ENCODE measurements around the gene UVSSA. TPM values are rescaled to one million over a fixed set of nuclear protein-coding genes. Genes with fewer than 3 reads are reported as not detected.

The UVSSA gene
- total RNA-seq, 2 experiments from 2014 or later: 22.2 to 22.3 TPM

DNA sequence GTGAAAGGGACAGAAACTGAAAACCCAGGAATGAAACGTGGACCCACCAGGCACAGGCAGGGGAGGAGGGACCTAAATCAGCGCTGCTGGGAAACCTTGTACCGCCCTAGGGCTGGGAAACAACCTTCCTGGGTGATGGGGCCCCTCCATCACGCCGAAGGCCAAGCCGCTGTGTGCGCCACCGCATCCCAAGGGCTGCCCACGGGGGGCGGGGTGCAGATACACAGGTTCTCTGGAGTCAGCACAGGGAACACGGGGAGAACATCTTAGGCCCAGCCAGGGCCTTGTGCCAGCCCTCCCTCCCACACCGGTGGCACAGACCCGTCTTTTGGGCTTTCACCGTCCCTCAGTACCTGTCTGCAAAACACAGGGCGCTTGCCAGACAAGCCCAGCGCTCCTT lies 13.0 kb downstream of the UVSSA start:
- Mint-ChIP-seq H3K4me1 (no peaks in the 10 kb centered on the region), H3K27ac (no peak overlapping the region), H3K9me3 (no peaks in the 10 kb centered on the region), H3K27me3 (no peaks in the 10 kb centered on the region), H3K4me3 (no peak overlapping the region), H3K36me3 (ENCODE audit: low read depth) (no peaks in the 10 kb centered on the region)
- CTCF ChIA-PET: interaction anchor here (1.1 kb wide), 1 partner anchor 152 kb away, joined by 3 read pairs; no protein-coding TSS in a partner anchor
- DNase-seq: no peak
- POLR2A ChIA-PET: no interaction called here

DNA sequence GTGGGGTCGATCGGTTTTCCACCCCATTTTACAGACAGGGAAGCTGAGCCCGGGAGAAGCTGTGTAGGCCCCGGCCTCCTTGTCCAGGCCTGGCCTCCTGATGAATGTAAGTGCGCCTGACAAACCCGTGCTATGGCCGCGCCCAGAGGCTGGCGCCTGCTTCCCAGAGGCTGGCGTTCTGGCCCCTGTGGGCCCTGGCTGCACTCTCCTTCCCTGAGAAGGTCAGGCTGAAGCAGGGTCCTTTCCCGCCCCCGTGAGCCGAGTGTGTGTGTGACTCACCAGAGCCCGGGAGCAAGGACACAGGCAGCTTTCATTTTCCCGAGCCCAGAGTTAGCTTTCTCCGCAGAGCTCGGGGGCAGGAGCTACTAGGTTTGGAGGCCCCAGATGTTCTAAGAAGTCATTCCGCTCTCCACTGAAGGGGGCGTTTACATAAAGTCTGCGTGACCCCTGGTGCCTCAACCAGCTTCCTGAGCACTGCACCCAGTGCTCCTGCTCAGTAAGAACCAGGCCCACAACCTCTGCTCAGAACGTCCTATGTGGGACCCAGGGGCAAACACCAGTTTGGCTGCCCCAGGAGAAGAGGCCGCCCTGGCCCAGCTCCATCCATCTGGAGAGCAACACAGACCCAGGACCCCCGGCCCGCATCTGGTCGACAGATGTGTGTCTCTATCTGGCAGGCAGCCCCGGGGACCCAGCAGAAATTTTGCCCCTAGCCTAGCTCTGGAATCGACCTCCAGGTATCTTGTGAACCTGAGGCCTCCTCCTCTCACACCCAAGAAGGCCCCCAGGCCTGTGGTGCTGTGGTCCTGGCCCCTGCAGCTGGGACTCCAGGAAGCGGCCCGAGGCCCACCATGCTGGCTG lies 13.6 kb downstream of the UVSSA start:
- CTCF ChIA-PET: no interaction called here
- POLR2A ChIA-PET: no interaction called here

DNA sequence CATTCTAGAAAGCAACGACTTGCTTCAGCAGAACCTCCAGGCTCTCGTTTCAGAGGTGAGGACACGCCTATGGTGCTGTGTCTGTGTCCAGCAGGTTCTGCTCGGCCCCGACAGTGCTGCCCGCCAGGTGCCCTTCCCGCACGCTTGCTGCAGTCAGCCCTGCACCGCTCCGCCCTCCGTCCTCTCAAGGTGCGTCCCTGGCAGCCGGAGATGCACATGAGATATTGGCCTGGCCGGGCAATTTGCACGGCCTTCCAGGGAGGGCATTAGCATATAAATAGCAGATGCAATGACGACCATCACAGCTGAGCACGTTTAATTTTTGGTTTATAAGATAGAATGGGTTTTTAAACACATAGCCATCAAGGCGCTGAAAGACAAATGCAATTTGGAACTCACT lies 14.4 kb downstream of the UVSSA start:
- DNase-seq: no peak
- H3K4me3 Mint-ChIP-seq: no peak overlapping the region
- H3K36me3 Mint-ChIP-seq (ENCODE audit: low read depth): no peaks in the 10 kb centered on the region
- no peaks in the 10 kb centered on the region for H3K4me1 Mint-ChIP-seq
- no peaks in the 10 kb centered on the region for H3K27me3 Mint-ChIP-seq
- CTCF ChIA-PET: no interaction called here
- POLR2A ChIA-PET: no interaction called here
- no peaks in the 10 kb centered on the region for H3K9me3 Mint-ChIP-seq
- no peak overlapping the region for H3K27ac Mint-ChIP-seq

More for the DNA sequence above, 13.6 kb downstream of the UVSSA start:
- H3K27ac Mint-ChIP-seq: no peak overlapping the region
- no peak for DNase-seq
- H3K9me3 Mint-ChIP-seq: no peaks in the 10 kb centered on the region
- no peaks in the 10 kb centered on the region for H3K4me1 Mint-ChIP-seq
- H3K4me3 Mint-ChIP-seq: no peak overlapping the region
- H3K27me3 Mint-ChIP-seq: no peaks in the 10 kb centered on the region
- no peaks in the 10 kb centered on the region for H3K36me3 Mint-ChIP-seq (ENCODE audit: low read depth)

DNA sequence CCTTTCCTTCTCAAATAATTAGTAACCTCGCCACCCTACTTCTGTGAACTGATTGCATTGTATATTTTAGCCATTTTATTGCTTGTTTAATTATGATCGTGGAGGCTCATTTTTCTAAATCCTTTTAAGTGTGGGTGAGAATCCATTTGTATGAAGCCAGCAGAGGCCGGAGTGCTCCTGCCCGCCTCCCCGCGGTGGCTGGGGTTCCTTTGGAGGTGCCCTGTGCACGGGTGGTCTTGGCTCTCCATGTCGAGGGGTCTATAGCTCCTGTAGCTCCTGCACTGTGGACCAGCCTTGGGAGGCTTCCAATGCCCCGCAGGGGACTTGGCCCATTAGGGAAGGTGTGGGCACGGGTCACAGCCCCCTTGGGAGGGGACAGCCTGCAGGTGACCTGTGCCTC lies 15.0 kb downstream of the UVSSA start:
- H3K36me3 Mint-ChIP-seq (ENCODE audit: low read depth): no peaks in the 10 kb centered on the region
- POLR2A ChIA-PET: no interaction called here
- no peak for DNase-seq
- no peak overlapping the region for H3K4me3 Mint-ChIP-seq
- no peaks in the 10 kb centered on the region for H3K4me1 Mint-ChIP-seq
- CTCF ChIA-PET: no interaction called here
- no peaks in the 10 kb centered on the region for H3K27me3 Mint-ChIP-seq
- H3K27ac Mint-ChIP-seq: no peak overlapping the region
- H3K9me3 Mint-ChIP-seq: no peaks in the 10 kb centered on the region

DNA sequence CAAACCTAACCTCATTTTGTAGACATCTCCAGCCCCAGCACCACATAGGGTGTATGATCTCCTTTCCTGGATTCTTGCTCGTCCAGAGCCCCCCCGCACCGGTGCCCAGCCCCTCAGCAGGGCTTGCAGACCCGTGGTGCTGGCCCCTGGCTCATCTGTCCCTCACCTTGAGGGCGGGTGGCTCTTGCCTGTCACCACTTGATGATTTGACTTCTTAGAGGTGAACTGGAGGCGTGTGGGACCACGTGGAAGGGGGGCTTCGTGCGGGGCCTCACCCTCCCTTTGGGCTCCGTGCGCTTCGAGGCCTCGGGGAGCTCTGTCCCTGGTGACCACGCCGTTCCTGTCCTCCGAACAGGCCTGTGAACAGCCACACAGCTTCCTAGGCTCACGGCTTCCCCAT lies 15.5 kb downstream of the UVSSA start:
- H3K27ac Mint-ChIP-seq: no peak overlapping the region
- no peak overlapping the region for H3K4me3 Mint-ChIP-seq
- ChIA-PET POLR2A (no interaction called here), CTCF (no interaction called here)
- DNase-seq: no peak
- H3K36me3 Mint-ChIP-seq (ENCODE audit: low read depth): no peaks in the 10 kb centered on the region
- no peaks in the 10 kb centered on the region for H3K4me1 Mint-ChIP-seq
- no peaks in the 10 kb centered on the region for H3K9me3 Mint-ChIP-seq
- no peaks in the 10 kb centered on the region for H3K27me3 Mint-ChIP-seq

DNA sequence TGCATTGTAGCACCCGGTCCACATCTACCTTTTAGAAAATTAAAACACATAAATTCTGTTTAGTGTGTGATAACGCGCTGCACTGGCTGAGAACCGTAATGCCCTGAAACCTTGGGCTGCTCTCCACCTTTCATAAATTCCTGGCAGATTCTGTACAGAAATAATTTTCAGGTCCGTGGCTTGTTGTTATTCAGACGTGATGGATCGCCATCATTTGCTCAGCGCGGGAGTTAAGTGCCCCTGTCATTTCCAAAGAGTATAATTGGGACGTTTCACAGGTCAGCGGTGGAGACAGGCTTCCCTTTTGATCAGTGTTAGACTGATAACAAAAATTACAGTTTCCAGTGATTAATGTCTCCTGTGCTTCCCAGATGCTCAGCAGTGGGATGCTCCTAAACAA lies 16.5 kb downstream of the UVSSA start:
- no peaks in the 10 kb centered on the region for H3K36me3 Mint-ChIP-seq (ENCODE audit: low read depth)
- no peaks in the 10 kb centered on the region for H3K27me3 Mint-ChIP-seq
- no peaks in the 10 kb centered on the region for H3K4me1 Mint-ChIP-seq
- ChIA-PET CTCF (no interaction called here), POLR2A (no interaction called here)
- no peak overlapping the region for H3K4me3 Mint-ChIP-seq
- H3K9me3 Mint-ChIP-seq: no peaks in the 10 kb centered on the region
- DNase-seq: no peak
- no peak overlapping the region for H3K27ac Mint-ChIP-seq

DNA sequence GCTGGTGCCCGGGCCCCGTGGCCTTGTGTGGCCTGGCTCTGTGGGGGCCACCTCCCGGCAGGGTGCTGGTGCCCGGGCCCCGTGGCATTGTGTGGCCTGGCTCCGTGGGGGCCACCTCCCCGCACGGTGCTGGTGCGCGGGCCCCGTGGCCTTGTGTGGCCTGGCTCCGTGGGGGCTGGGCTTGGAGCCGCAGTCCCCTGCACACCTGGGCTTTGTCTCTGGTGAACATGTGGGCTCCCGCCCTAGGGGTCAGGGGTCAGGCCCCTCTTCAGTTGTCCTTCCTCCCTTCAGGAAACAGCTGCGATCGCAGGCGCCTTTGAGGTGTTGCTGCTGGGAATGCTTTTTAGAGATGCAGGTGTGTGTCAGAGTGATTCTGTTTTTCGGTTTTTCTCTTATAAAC lies 17.2 kb downstream of the UVSSA start:
- no peak overlapping the region for H3K4me3 Mint-ChIP-seq
- H3K36me3 Mint-ChIP-seq (ENCODE audit: low read depth): no peaks in the 10 kb centered on the region
- ChIA-PET POLR2A (no interaction called here), CTCF (no interaction called here)
- H3K27ac Mint-ChIP-seq: no peak overlapping the region
- no peaks in the 10 kb centered on the region for H3K4me1 Mint-ChIP-seq
- H3K27me3 Mint-ChIP-seq: no peaks in the 10 kb centered on the region
- H3K9me3 Mint-ChIP-seq: no peaks in the 10 kb centered on the region
- DNase-seq: no peak

DNA sequence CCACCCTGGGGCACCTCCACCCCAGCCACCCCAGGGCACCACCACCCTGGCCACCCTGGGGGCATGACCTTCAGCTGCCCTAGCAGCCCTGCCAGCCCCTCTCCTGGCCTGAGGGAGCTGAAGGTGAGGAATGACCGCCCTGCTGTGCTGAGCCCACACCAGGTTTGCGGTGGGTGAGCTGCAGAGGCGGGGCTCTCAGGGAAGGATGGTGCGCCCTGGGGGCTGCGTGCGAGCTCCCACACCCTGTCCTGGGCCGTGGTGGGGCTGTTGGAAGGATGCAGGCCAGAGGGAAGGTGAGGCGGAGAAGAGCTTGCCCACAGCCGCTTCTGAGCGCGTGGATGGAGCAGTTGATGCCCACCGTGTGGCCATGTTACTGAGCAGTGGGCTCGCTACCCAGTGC lies 17.7 kb downstream of the UVSSA start:
- ChIA-PET POLR2A (no interaction called here), CTCF (no interaction called here)
- H3K4me3 Mint-ChIP-seq: no peak overlapping the region

DNA sequence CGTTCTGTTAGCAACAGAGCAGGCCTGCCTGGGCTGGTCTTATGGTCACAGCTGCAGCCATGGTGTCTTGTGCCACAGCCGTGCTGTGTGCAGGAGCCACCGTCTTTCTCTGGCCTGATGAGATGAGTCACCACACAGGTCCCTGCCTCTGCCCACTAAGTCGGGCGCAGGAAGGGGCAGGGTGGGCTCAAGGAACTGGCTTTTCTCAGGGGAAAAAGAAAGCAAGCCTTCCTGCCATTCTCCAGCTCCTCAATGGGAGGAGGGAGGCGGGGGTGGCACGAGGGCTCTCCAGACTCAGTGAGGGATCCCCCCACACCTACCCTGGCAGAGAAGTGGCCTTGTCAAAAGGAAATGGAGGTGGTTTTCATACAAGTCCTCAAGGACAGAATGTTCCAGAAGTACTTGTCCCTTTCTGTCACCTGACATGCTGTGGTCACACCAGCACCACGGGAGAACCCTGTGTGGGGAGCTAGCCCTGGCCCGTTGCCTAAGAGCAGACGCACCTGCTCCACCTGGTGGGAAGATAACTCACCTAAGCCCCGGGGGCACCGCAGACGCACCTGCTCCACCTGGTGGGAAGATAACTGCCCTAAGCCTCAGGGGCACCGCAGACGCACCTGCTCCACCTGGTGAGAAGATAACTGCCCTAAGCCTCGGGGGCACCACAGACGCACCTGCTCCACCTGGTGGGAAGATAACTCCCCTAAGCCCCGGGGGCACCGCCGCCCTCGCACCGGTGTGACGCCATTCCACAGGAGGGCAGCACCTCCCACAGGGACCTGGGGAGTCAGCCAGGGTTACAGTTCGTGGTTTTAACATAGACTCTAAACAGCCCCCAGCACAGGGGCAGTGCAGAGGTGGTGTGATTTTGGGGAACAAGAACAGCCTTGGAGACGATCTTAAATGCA lies 18.5 kb downstream of the UVSSA start:
- H3K27ac Mint-ChIP-seq: no peak overlapping the region
- no peaks in the 10 kb centered on the region for H3K9me3 Mint-ChIP-seq
- H3K4me1 Mint-ChIP-seq: no peaks in the 10 kb centered on the region
- DNase-seq: no peak
- H3K4me3 Mint-ChIP-seq: no peak overlapping the region
- H3K27me3 Mint-ChIP-seq: no peaks in the 10 kb centered on the region
- ChIA-PET POLR2A (no interaction called here), CTCF (no interaction called here)
- H3K36me3 Mint-ChIP-seq (ENCODE audit: low read depth): no peaks in the 10 kb centered on the region

More for the DNA sequence above, 17.7 kb downstream of the UVSSA start:
- H3K9me3 Mint-ChIP-seq: no peaks in the 10 kb centered on the region
- H3K27me3 Mint-ChIP-seq: no peaks in the 10 kb centered on the region
- H3K36me3 Mint-ChIP-seq (ENCODE audit: low read depth): no peaks in the 10 kb centered on the region
- no peak for DNase-seq
- no peak overlapping the region for H3K27ac Mint-ChIP-seq
- no peaks in the 10 kb centered on the region for H3K4me1 Mint-ChIP-seq

DNA sequence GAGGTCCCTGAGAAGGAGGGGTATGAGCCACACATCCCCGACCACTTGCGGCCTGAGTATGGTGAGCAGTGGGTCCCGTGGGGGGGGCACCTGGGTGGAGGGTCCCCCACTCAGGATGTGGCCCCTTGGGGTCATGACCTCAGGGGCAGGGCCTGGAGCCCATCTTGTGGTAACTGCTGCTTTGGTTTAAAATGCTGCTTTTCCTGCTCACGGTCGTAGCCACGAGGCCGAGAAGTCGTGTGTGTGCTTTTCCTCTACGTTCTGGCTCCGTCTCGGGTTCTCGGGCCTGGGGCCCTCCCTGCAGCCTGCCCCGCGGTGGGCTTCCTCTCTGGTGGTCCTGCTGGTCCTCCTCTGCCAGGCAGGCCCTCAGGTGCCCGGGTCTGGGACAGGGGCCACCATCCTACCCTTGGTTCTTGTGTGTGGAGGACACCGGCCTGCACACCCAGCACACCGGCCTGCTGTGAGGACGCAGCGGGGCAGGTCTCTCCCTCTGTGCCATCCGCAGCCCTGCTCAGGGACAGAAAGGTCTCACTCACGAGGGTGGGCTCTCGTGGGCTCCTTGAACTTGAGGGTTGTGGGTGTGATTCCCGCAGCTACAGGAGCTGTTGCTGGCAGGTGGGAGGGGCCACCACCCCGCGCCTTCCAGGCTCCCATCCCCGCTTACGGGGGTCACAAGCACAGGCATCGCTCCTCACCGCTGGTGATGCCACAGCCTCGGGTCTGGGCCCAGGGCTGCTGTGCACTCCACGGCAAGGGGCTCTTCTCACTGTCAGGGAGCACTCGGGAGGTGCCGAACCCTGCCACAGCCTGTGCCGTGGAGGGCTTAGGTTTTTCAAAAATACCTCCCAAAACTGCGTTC lies 19.6 kb downstream of the UVSSA start:
- Mint-ChIP-seq H3K4me1 (no peaks in the 10 kb centered on the region), H3K27ac (no peak overlapping the region), H3K27me3 (no peaks in the 10 kb centered on the region), H3K4me3 (no peak overlapping the region), H3K9me3 (no peaks in the 10 kb centered on the region), H3K36me3 (ENCODE audit: low read depth) (no peaks in the 10 kb centered on the region)
- no peak for DNase-seq
- ChIA-PET POLR2A (no interaction called here), CTCF (no interaction called here)

DNA sequence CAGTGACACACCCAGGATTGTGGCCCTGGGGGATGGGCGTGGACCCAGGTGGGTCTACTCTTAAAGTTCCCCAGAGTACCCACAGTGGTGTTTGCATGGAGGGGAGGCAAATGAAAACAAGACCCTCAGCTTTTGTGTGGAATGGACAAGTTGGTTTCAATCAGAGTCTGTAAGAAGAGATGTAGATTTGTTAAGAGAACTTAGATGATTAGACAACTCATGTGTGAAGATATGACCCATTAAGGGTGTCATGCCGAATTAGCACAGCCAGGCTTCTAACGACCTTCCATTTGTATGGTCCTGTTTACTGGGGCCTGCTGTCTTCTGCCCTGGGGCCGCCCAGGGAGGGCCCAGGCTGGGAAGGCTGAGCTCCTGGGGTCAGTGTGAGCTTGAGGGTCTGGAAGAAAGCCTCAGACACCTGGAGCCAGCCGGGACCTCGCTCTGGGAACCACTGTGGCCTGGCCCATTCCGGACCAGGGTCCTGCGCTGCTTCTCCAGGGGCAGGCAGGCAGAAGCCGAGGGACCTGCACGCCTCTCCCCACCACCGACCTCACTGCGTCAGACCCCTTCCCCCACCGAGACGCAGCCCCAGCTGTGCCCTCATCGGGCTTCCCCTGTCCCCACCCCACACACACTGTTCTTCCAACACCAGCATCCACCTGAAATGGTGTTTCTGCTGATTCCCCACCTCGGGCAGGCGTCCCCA lies 20.4 kb downstream of the UVSSA start:
- ChIA-PET CTCF (no interaction called here), POLR2A (no interaction called here)
- DNase-seq: no peak
- H3K36me3 Mint-ChIP-seq (ENCODE audit: low read depth): no peaks in the 10 kb centered on the region
- H3K9me3 Mint-ChIP-seq: no peaks in the 10 kb centered on the region
- no peaks in the 10 kb centered on the region for H3K4me1 Mint-ChIP-seq
- H3K4me3 Mint-ChIP-seq: no peak overlapping the region
- no peak overlapping the region for H3K27ac Mint-ChIP-seq
- H3K27me3 Mint-ChIP-seq: no peaks in the 10 kb centered on the region

DNA sequence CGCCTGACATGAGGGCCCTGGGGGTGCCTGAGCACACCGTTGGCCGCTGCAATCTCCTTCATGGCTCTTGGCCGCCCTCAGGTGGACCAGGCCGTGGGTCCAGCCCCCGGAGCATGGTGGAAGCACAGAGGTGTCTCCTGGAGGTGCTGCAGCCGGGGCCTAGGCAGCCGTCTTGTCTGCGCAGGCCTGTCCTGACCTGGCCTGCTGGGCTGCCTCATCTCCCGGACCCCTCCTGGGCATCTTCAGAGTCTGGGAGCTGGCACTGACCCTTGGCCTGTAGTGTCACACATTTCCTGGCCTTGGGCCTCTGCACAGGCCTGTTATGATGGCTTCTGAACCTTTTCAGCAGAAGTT lies 20.9 kb downstream of the UVSSA start:
- H3K9me3 Mint-ChIP-seq: no peaks in the 10 kb centered on the region
- H3K4me3 Mint-ChIP-seq: no peak overlapping the region
- H3K36me3 Mint-ChIP-seq (ENCODE audit: low read depth): no peaks in the 10 kb centered on the region
- ChIA-PET POLR2A (no interaction called here), CTCF (no interaction called here)
- H3K27ac Mint-ChIP-seq: no peak overlapping the region
- no peaks in the 10 kb centered on the region for H3K4me1 Mint-ChIP-seq
- no peaks in the 10 kb centered on the region for H3K27me3 Mint-ChIP-seq
- DNase-seq: no peak

All from activated CD4-positive, alpha-beta memory T cell treated with anti-CD3 and anti-CD28 coated beads, Interleukin-2, amount 10 ng/mL, durations not matched to agents 7 days and 5 days (primary cell).